Measurements from ENCODE around the gene HNRNPF. TPM values are rescaled to one million over a fixed set of nuclear protein-coding genes. Genes with fewer than 3 reads are reported as not detected.

Gene HNRNPF
- total RNA-seq, 1 donor from 2014 or later = 150 TPM

- intact Hi-C loops (cut with DNase I) = no loop called here
- no peaks in the 10 kb centered on the region for H3K27me3 ChIP-seq
- TF ChIP-seq POLR2A (IDR thresholded peaks at IDR 0.05) (no peak), CTCF (IDR thresholded peaks at IDR 0.05) (no peak), POLR2AphosphoS5 (IDR thresholded peaks at IDR 0.05; ENCODE audit: insufficient read depth in 1 of 2, low read depth in 1 of 2) (no peak)
- peaks cover 10% of the 10 kb centered on the region for H3K4me1 ChIP-seq
- H3K4me3 ChIP-seq = no peak overlapping the region
- no peaks in the 10 kb centered on the region for H3K36me3 ChIP-seq
- H3K9me3 ChIP-seq = no peaks in the 10 kb centered on the region
- DNase-seq (ENCODE audit: extremely low spot score in 2 of 2) = no peak
- H3K27ac ChIP-seq = no peak overlapping the region
These were observed 31.6 kb upstream of the HNRNPF start for GRCh38 chr10:43440463-43441134.

GRCh38 chr10:43437141-43437870 lies 28.3 kb upstream of the HNRNPF start:
- Histone ChIP-seq H3K36me3 (no peaks in the 10 kb centered on the region), H3K4me1 (peaks cover 15% of the 10 kb centered on the region), H3K4me3 (peak overlapping the region; percentile 57 to 93), H3K27me3 (no peaks in the 10 kb centered on the region), H3K27ac (peak overlapping the region; percentile 98), H3K9me3 (no peaks in the 10 kb centered on the region)
- no peak for DNase-seq (ENCODE audit: extremely low spot score in 2 of 2)
- intact Hi-C loops (cut with DNase I) = no loop called here
- TF ChIP-seq CTCF (IDR thresholded peaks at IDR 0.05) (no peak), POLR2AphosphoS5 (IDR thresholded peaks at IDR 0.05; ENCODE audit: insufficient read depth in 1 of 2, low read depth in 1 of 2) (no peak), POLR2A (IDR thresholded peaks at IDR 0.05) (no peak)

- peaks cover 15% of the 10 kb centered on the region for H3K4me1 ChIP-seq
- no peaks in the 10 kb centered on the region for H3K36me3 ChIP-seq
- no peaks in the 10 kb centered on the region for H3K27me3 ChIP-seq
- no peaks in the 10 kb centered on the region for H3K9me3 ChIP-seq
- TF ChIP-seq POLR2AphosphoS5 (IDR thresholded peaks at IDR 0.05; ENCODE audit: insufficient read depth in 1 of 2, low read depth in 1 of 2) = peak in 1 of 2 donors; percentile 95
- TF ChIP-seq POLR2A (IDR thresholded peaks at IDR 0.05) = peak in 1 of 2 donors; percentile 73
- no peak for TF ChIP-seq CTCF (IDR thresholded peaks at IDR 0.05)
- DNase-seq (ENCODE audit: extremely low spot score in 2 of 2) = peak in 1 of 2 donors; percentile 95
- intact Hi-C loops (cut with DNase I) = no loop called here
- peak within 1 kb of the TSS; percentile 57 to 93 for H3K4me3 ChIP-seq
- peak within 1 kb of the TSS; percentile 98 for H3K27ac ChIP-seq
These were observed 27.5 kb upstream of the HNRNPF start, which contains the start of gene ZNF487 for GRCh38 chr10:43436291-43437140. Gene ZNF487, plus strand, starts transcription at chr10:43437111. Its CDS starts 38,703 bp downstream, at chr10:43475814.

GRCh38 chr10:43430926-43431663 lies 22.1 kb upstream of the HNRNPF start:
- TF ChIP-seq POLR2AphosphoS5 (IDR thresholded peaks at IDR 0.05; ENCODE audit: insufficient read depth in 1 of 2, low read depth in 1 of 2) = no peak
- no peak overlapping the region for H3K27ac ChIP-seq
- H3K27me3 ChIP-seq = no peaks in the 10 kb centered on the region
- H3K4me1 ChIP-seq = peaks cover 5% of the 10 kb centered on the region
- intact Hi-C loops (cut with DNase I) = no loop called here
- no peaks in the 10 kb centered on the region for H3K9me3 ChIP-seq
- H3K36me3 ChIP-seq = no peaks in the 10 kb centered on the region
- DNase-seq (ENCODE audit: extremely low spot score in 2 of 2) = no peak
- no peak overlapping the region for H3K4me3 ChIP-seq

Data from vagina (tissue), 2 donors.